HEK293T (cell line): ENCODE results near the gene CHCHD3.

ENCODE experiments used
- ARNT ChIP-seq: fragments of 450-650 bp; IDR thresholded peaks from 2 replicates; pipeline ENCODE4 v1.6.1; 2017; ENCODE audit warnings: mild to moderate bottlenecking
- BHLHE40 ChIP-seq: fragments of 450-650 bp; IDR thresholded peaks from 2 replicates; pipeline ENCODE4 v1.6.1; 2016; ENCODE audit warnings: mild to moderate bottlenecking, moderate library complexity, borderline replicate concordance
- CTBP1 ChIP-seq: fragments of 450-650 bp; IDR thresholded peaks from 2 replicates; pipeline ENCODE4 v1.6.1; 2016; ENCODE audit warnings: borderline replicate concordance
- ELF4 ChIP-seq: fragments of 450-650 bp; IDR thresholded peaks from 2 replicates; pipeline ENCODE4 v1.6.1; 2017; ENCODE audit warnings: antibody characterized with exemption
- FOXA1 ChIP-seq: fragments of 450-650 bp; IDR thresholded peaks from 2 replicates; pipeline ENCODE4 v1.6.1; 2016; ENCODE audit warnings: mild to moderate bottlenecking
- FOXK2 ChIP-seq: fragments of 450-650 bp; IDR thresholded peaks from 2 replicates; pipeline ENCODE4 v1.6.1; 2016; ENCODE audit warnings: mild to moderate bottlenecking
- HDGF ChIP-seq: fragments of 450-650 bp; IDR thresholded peaks from 2 replicates; pipeline ENCODE4 v1.6.1; 2017; ENCODE audit warnings: antibody characterized with exemption, borderline replicate concordance
- L3MBTL2 ChIP-seq: fragments of 450-650 bp; conservative IDR thresholded peaks from 2 replicates; pipeline ENCODE4 v1.6.1; 2016; ENCODE audit warnings: mild to moderate bottlenecking
- LEF1 ChIP-seq: fragments of 450-650 bp; IDR thresholded peaks from 2 replicates; pipeline ENCODE4 v1.6.1; 2017; ENCODE audit warnings: mild to moderate bottlenecking, borderline replicate concordance
- NFRKB ChIP-seq: fragments of 450-650 bp; IDR thresholded peaks from 2 replicates; pipeline ENCODE4 v1.6.1; 2016; ENCODE audit warnings: mild to moderate bottlenecking, moderate library complexity
- SP1 ChIP-seq: fragments of 450-650 bp; IDR thresholded peaks from 2 replicates; pipeline ENCODE4 v1.6.1; 2017
- SUZ12 ChIP-seq: fragments of 450-650 bp; IDR thresholded peaks from 2 replicates; pipeline ENCODE4 v1.6.1; 2016; ENCODE audit warnings: mild to moderate bottlenecking
- TARDBP ChIP-seq: fragments of 450-650 bp; IDR thresholded peaks from 2 replicates; pipeline ENCODE4 v1.6.1; 2016
- TF ChIP-seq, protein P1 (sequence below): fragments of 450-650 bp; IDR thresholded peaks from 2 replicates; pipeline ENCODE4 v1.6.1; 2016

DNA sequence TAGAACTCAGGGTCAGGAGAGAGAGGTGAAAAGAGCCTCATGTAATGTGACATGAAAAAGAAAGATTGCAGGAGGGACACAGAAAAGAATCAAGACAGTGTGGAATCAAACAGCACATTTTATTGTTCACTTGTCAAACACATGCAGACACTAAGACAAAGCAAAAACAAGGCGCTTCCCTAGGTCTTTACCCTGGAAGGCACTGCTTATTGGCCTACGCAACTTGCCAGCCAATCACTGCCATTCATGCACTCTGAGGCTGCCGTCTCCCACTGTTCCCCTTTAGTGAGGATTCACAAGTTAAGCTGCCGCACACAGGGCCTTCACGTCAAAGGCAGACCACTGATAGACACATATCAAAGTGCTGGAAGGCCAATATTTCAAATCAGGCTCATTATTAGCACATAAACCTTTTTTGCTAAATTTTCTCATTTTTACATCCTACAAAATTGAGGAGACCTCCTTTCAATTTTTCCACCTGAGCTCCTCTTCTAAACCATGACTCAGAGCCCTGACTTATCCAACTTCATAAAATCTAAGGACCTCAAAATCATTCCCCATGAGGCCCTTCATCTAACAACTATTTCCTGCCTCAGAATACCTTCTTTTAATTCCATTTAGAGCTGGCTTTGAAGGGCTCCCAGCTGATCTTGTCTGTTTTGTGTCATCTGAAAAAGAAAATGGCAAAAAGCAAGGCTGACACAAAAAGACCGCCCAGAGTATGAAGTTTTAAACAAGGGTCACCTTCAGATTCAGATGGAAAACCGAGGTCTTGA lies 149.4 kb downstream of the CHCHD3 start:
- TF ChIP-seq ARNT (no peak), SUZ12 (no peak), FOXA1 (no peak), HDGF (no peak), BHLHE40 (no peak), SP1 (no peak), FOXK2 (no peak), CTBP1 (no peak), ELF4 (no peak), L3MBTL2 (no peak), LEF1 (no peak), NFRKB (no peak), TARDBP (no peak)
- TF ChIP-seq, protein P1, sequence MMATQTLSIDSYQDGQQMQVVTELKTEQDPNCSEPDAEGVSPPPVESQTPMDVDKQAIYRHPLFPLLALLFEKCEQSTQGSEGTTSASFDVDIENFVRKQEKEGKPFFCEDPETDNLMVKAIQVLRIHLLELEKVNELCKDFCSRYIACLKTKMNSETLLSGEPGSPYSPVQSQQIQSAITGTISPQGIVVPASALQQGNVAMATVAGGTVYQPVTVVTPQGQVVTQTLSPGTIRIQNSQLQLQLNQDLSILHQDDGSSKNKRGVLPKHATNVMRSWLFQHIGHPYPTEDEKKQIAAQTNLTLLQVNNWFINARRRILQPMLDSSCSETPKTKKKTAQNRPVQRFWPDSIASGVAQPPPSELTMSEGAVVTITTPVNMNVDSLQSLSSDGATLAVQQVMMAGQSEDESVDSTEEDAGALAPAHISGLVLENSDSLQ: no peak
